HG02588 (cell line): Measurements from ENCODE around the gene LXN.

Experiments used
- ATAC-seq: cut with Tn5 transposase; IDR thresholded peaks from one replicate; pipeline ENCODE4 v1.9.1; 2021; ENCODE audit warnings: mild to moderate bottlenecking, moderate library complexity; ENCODE audit not compliant: unreplicated experiment

LXN gene

GRCh38 chr3:158678687-158679086 is 6.2 kb upstream of the LXN start:
- no peak for ATAC-seq

- peak; percentile 2 for ATAC-seq
Observed at GRCh38 chr3:158671821-158672214, 630 bp downstream of the LXN start.

- no peak for ATAC-seq
Observed at GRCh38 chr3:158668506-158668905, 3.9 kb downstream of the LXN start.

GRCh38 chr3:158666416-158666815 is 6.0 kb downstream of the LXN start:
- no peak for ATAC-seq

- no peak for ATAC-seq
Observed at GRCh38 chr3:158663832-158664231, 8.6 kb downstream of the LXN start.

GRCh38 chr3:158663246-158663645 is 9.2 kb downstream of the LXN start:
- ATAC-seq, result no peak

- no peak for ATAC-seq
Observed at GRCh38 chr3:158660711-158661110, 11.7 kb downstream of the LXN start.

- peak; percentile 94 for ATAC-seq
Observed at GRCh38 chr3:158659454-158660237, 12.8 kb downstream of the LXN start.

GRCh38 chr3:158658889-158659288 is 13.6 kb downstream of the LXN start:
- no peak for ATAC-seq

- no peak for ATAC-seq
Observed at GRCh38 chr3:158652463-158652862, 20.0 kb downstream of the LXN start.

- no peak for ATAC-seq
Observed at GRCh38 chr3:158651192-158651591, 21.3 kb downstream of the LXN start.

- no peak for ATAC-seq
Observed at GRCh38 chr3:158649791-158650190, 22.7 kb downstream of the LXN start.

- peak; percentile 99 for ATAC-seq
Observed at GRCh38 chr3:158644345-158644908, 28.0 kb downstream of the LXN start, which contains the start of gene GFM1. TSS of gene GFM1 (plus strand) at chr3:158644527. CDS start at chr3:158644635, 108 bp downstream.

- no peak for ATAC-seq
Observed at GRCh38 chr3:158642474-158643210, 29.8 kb downstream of the LXN start.

GRCh38 chr3:158642005-158642404 is 30.4 kb downstream of the LXN start:
- ATAC-seq, result no peak

- no peak for ATAC-seq
Observed at GRCh38 chr3:158640646-158641045, 31.8 kb downstream of the LXN start.

GRCh38 chr3:158631981-158632380 is 40.5 kb downstream of the LXN start:
- ATAC-seq, result no peak

GRCh38 chr3:158625881-158626280 is 46.6 kb downstream of the LXN start:
- ATAC-seq, result no peak

- ATAC-seq, result no peak
Observed at GRCh38 chr3:158617982-158618875, 54.2 kb downstream of the LXN start.
